Measurements from ENCODE around the gene TMEM267. TPM values are rescaled to one million over a fixed set of nuclear protein-coding genes. Genes with fewer than 3 reads are reported as not detected.

The TMEM267 gene
- total RNA-seq, 1 donor from 2014 or later = 12.8 TPM

DNA sequence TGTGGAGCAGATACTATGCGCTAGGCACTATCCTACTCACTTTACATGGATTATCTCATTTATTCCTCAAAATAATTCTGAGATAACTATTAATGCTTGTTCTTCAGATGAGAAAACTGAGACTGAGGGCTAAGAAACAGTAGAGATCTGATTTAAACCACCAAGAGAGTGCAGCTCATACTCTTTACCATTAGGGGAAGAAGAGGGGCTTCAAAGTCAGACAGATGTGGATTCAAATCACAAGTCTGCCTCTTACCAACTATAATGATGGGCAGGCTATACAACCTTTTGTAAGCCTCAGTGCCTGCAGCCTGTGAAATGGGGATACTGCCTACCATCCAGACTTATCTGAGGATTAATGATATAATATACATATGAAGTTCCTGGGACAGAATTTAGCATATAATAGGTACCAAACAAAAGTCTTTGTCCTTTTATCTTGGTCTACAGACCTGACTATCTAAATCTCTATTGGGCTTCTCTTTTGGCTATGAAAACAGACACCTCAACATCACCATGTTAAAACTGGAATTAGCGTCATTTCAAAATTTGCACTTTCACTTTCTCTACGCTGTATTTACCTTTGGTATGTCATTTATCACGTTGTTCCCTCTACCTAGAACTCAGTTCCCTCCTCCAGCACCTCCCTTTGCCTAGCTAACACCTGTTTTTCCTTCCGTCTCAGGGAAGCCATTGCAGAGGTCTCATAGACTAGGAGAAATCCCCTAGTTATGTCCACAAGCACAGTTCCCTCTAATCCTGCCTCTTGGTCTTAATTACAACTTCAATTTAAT is 13.8 kb upstream of the TMEM267 start:
- Histone ChIP-seq H3K4me1 (no peaks in the 10 kb centered on the region), H3K4me3 (no peak overlapping the region), H3K27me3 (no peaks in the 10 kb centered on the region), H3K36me3 (no peaks in the 10 kb centered on the region), H3K27ac (no peak overlapping the region), H3K9me3 (no peaks in the 10 kb centered on the region)
- no peak for DNase-seq (ENCODE audit: extremely low spot score in 2 of 2)
- intact Hi-C loops (cut with DNase I) = no loop called here
- no peak for TF ChIP-seq POLR2A (IDR thresholded peaks at IDR 0.05)
- TF ChIP-seq, protein P1, sequence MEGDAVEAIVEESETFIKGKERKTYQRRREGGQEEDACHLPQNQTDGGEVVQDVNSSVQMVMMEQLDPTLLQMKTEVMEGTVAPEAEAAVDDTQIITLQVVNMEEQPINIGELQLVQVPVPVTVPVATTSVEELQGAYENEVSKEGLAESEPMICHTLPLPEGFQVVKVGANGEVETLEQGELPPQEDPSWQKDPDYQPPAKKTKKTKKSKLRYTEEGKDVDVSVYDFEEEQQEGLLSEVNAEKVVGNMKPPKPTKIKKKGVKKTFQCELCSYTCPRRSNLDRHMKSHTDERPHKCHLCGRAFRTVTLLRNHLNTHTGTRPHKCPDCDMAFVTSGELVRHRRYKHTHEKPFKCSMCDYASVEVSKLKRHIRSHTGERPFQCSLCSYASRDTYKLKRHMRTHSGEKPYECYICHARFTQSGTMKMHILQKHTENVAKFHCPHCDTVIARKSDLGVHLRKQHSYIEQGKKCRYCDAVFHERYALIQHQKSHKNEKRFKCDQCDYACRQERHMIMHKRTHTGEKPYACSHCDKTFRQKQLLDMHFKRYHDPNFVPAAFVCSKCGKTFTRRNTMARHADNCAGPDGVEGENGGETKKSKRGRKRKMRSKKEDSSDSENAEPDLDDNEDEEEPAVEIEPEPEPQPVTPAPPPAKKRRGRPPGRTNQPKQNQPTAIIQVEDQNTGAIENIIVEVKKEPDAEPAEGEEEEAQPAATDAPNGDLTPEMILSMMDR (IDR thresholded peaks at IDR 0.05) = no peak
- no peak for TF ChIP-seq POLR2AphosphoS5 (IDR thresholded peaks at IDR 0.05; ENCODE audit: insufficient read depth in 1 of 2, low read depth in 1 of 2)

- DNase-seq (ENCODE audit: extremely low spot score in 2 of 2) = no peak
- Histone ChIP-seq H3K4me1 (no peaks in the 10 kb centered on the region), H3K27me3 (no peaks in the 10 kb centered on the region), H3K9me3 (no peaks in the 10 kb centered on the region), H3K36me3 (no peaks in the 10 kb centered on the region), H3K27ac (no peak overlapping the region), H3K4me3 (no peak overlapping the region)
- intact Hi-C loops (cut with DNase I) = no loop called here
- TF ChIP-seq, protein P1 (IDR thresholded peaks at IDR 0.05) = no peak
- TF ChIP-seq POLR2A (IDR thresholded peaks at IDR 0.05) (no peak), POLR2AphosphoS5 (IDR thresholded peaks at IDR 0.05; ENCODE audit: insufficient read depth in 1 of 2, low read depth in 1 of 2) (no peak)
Measured at GRCh38 chr5:43491326-43491725, 7.7 kb upstream of the TMEM267 start.

DNA sequence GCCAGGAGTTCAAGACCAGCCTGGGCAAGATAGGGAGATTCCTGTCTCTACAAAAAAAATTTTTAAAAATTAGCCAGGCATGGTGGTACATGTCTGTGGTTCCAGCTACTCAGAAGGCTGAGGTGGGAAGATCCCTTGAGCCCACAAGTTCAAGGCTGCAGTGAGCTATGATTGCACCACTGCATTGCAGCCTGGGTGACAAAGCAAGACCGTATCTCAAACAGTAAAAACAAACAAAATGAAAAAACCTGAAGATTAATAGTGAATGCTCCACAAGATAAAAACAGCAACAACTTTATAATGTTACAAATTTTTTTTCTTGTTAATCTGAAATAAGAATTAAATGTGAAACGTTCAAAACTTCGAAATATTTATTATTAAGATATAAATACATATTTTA is 2.7 kb upstream of the TMEM267 start:
- DNase-seq (ENCODE audit: extremely low spot score in 2 of 2) = no peak
- H3K4me1 ChIP-seq = peaks cover 23% of the 10 kb centered on the region
- H3K36me3 ChIP-seq = peaks cover 0 to 3% of the 10 kb centered on the region in 2 donors
- no peaks in the 10 kb centered on the region for H3K9me3 ChIP-seq
- no peaks in the 10 kb centered on the region for H3K27me3 ChIP-seq
- TF ChIP-seq POLR2A (IDR thresholded peaks at IDR 0.05) = no peak
- TF ChIP-seq, protein P1 (IDR thresholded peaks at IDR 0.05) = no peak
- TF ChIP-seq POLR2AphosphoS5 (IDR thresholded peaks at IDR 0.05; ENCODE audit: insufficient read depth in 1 of 2, low read depth in 1 of 2) = no peak
- intact Hi-C loops (cut with DNase I) = no loop called here
- no peak overlapping the region for H3K27ac ChIP-seq
- no peak overlapping the region for H3K4me3 ChIP-seq

- Histone ChIP-seq H3K36me3 (peaks cover 0 to 3% of the 10 kb centered on the region in 2 donors), H3K9me3 (no peaks in the 10 kb centered on the region), H3K4me3 (no peak overlapping the region), H3K27ac (peak overlapping the region; percentile 98), H3K27me3 (no peaks in the 10 kb centered on the region), H3K4me1 (peaks cover 23% of the 10 kb centered on the region)
- no peak for TF ChIP-seq POLR2A (IDR thresholded peaks at IDR 0.05)
- TF ChIP-seq, protein P1 (IDR thresholded peaks at IDR 0.05) = no peak
- TF ChIP-seq POLR2AphosphoS5 (IDR thresholded peaks at IDR 0.05; ENCODE audit: insufficient read depth in 1 of 2, low read depth in 1 of 2) = no peak
- intact Hi-C loops (cut with DNase I) = no loop called here
- no peak for DNase-seq (ENCODE audit: extremely low spot score in 2 of 2)
Measured at GRCh38 chr5:43485406-43485805, 1.7 kb upstream of the TMEM267 start.
